Measurements from ENCODE around the gene UBE2G1.

The UBE2G1 gene

DNA sequence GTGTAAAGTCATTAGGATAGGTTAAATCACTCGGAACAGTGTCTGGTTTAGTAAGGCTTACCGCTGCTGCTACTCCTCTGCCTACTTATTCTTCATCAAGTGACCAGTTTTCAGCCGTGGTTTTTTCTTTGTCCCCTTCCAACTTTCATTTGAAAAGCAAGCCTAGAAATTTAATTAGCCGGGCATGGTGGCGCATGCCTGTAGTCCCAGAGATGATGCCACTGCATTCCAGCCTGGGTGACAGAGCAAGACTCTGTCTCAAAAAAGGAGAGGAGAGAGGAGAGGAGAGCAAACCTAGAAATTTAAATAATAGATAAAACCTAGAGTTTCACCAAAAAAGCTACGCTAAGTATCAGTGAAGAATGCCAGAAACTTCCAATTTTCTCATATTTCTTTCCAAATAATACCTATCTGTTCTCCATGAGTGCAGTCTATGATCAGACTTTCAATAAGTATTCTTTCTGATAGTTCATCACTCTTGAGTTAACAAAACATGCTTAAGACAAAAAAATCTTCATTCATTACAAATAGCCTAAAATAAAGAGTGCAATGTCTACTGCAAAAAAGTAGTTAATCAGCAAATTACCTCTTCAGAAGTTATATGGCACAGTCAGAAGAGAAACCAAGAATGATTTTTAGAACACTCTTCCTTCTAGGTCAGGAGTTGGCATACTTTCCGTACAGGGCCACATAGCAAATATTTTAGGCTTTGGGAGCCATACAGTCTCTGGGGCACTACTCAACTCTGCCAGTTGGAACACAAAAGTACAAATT is 117.8 kb downstream of the UBE2G1 start:
- DNase-seq (ENCODE audit: low read depth, low spot score): no peak

DNA sequence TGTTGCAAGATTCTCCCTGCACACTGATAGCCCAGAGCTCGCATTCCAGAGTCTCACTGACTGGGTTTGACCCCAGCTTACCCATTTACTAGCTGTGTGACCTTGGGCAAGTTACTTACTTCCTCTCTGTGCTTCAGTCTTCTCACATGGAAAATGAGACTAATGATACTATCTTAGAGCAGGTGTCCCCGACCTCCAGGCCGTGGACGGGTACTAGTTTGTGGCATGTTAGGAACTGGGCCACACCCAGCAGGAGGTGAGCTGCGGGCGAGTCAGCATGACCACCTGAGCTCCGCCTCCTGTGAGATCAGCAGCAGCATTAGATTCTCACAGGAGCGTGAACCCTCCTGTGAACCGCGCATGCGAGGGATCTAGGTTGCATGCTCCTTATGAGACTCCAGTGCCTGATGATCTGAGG is 118.5 kb downstream of the UBE2G1 start:
- DNase-seq (ENCODE audit: low read depth, low spot score): peak; percentile 78

DNA sequence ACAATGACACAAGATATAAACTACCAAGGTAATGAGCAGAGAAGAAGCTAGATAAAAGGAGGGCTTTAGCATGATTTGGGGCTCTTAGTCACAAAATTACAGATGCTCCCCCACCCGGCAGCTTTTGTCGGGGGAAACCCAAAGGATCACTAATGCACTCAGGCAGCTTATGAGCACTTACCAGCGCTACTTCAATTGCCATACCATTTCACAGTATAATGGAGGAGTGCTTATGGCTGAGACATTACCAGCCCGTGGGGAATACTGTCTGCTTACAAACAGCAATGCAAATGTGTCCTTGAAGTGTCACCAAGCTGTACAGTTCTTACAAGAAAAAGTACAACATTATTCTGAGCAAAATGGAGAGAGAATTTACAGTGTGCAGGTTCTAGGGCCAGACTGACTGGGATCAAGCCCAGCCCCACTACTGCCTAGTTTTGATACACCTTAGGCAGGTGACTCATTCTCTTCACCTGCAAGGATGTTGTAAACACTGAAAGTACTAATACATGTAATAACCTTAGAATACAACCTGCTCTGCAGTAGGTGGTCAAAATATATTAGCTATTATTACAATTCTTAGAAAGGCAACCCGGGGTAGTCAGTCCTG is 119.0 kb downstream of the UBE2G1 start:
- no peak for DNase-seq (ENCODE audit: low read depth, low spot score)

DNA sequence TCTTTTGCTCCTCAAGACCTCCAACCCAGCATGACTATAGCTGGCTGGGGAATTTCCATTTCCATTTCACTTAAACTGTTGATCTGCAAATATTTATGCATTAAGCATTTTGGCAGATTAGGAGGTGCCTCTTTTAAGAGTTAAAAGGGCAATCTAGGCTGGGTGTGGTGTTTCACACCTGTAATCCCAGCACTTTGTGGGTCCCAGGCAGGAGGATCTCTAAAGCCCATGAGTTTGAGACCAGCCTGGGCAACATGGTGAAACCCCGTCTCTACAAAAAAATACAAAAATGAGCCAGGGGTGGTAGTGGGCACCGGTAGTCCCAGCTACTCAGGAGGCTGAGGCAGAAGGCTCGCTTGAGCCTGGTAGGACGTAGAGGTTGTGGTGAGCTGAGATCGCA is 119.8 kb downstream of the UBE2G1 start:
- no peak for DNase-seq (ENCODE audit: low read depth, low spot score)

DNA sequence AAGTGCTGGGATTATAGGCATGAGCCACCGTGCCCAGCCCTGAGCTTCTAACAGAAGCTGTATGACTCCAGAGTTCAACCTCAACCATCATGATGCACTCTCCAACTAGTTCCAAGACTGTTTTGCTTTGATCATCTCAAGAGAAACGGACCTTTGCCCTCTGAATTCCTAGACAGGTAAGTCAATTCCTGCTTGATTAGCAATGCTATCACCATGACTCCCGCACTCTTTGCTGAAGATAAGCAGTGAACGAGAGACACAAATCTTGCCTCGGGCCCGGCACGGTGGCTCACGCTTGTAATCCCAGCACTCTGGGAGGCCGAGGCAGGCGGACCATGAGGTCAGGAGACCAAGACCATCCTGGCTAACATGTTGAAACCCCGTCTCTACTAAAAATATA is 124.9 kb downstream of the UBE2G1 start:
- no peak for DNase-seq (ENCODE audit: low read depth, low spot score)

DNA sequence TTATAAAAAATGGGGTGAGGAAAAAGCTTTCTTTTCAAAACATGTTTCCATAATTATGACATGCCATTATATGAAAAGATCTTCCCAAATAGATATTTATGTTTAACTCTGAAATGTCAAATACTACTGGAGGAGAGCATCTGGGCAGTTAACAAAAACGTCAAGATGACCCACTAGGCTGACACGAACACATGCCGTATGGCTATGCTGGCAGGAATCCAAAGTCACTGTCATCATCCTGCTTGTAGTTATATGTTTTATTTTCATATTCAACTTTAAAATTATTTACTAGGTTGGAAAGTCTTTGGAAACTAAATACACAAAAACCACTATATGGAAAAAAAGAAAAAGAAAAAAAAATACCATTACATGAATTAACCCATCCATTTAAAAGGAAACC is 130.0 kb downstream of the UBE2G1 start:
- DNase-seq (ENCODE audit: low read depth, low spot score): no peak

DNA sequence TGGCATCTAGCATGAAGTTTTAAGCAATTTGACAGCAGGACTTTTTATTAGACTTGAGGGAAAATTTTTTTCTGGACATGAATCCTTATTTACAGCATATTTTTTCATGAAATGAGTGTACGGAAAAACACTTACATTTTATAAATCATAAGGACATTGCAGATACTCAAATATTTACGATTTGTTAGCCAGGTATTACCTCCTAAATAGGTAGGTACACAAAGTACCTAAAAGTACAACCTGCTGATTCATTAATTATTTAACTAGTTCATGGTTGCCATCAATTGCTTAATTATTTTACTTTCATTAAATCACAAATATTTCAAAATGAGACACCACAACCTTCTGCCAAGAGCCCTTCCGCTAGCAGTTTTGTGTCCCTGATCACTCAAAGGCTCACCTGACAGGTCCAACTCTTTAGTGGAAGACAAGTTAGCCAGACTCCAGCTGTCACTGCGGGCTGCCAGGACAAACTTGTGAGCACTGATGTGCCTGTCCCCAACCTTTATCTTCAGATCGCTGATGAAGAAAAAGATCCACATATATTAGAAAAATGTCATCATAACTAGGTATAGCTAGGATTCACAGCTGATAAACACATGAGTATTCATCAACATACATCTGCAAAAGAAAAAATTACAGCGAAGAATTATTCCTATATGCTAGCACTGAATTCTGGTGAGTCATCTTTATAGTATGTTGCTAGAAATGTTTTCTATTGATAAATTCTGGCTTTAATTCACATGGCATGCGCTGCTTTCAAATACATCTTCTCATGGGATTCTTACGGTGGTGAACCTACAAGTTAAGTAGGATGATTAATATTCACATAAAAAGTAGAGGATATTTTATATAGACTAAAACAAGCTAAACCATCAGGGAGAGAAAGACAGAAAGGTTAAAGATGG is 130.8 kb downstream of the UBE2G1 start:
- DNase-seq (ENCODE audit: low read depth, low spot score): no peak

DNA sequence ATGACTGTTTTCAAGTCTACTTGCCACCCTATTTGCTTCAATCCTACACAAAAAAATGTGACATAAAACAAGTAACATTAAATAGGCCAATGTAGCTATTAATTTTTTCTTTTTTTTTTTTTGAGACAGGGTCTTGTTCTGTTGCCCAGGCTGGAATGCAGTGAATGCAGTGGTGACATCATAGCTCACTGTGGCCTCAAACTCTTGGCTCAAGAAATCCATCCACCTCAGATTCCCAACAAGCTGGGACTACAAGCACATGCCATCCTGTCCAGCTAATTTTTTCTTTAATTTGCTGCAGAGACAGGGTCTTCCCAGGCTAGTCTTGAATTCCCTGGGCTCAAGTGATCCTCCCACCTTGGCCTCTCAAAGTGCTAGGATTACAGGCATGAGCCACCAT is 132.1 kb downstream of the UBE2G1 start:
- DNase-seq (ENCODE audit: low read depth, low spot score): no peak

DNA sequence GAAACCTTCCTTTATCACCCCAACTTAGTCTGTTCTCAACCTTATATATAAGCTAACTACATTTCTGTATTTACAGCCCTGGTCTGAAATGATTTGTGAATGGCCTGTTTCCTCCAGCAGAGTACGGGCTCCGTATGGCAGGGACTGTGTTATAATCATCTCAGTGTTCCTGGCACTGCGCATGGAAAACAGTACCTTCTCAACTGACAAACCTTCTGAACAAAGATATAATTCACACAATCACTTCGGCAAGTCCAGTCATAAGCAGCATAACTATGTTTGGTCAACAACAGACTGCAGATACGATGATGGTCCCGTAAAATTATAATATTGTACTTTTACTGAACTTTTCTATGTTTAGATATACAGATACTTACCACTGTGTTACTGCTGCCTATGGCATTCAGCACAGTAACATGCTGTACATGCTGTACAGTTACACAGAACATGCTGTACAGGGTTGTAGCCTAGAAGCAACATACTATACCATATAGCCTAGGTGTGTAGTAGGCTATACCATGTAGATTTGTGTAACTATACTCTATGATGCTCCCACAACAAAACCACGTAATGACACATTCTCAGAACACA is 132.7 kb downstream of the UBE2G1 start:
- no peak for DNase-seq (ENCODE audit: low read depth, low spot score)

DNA sequence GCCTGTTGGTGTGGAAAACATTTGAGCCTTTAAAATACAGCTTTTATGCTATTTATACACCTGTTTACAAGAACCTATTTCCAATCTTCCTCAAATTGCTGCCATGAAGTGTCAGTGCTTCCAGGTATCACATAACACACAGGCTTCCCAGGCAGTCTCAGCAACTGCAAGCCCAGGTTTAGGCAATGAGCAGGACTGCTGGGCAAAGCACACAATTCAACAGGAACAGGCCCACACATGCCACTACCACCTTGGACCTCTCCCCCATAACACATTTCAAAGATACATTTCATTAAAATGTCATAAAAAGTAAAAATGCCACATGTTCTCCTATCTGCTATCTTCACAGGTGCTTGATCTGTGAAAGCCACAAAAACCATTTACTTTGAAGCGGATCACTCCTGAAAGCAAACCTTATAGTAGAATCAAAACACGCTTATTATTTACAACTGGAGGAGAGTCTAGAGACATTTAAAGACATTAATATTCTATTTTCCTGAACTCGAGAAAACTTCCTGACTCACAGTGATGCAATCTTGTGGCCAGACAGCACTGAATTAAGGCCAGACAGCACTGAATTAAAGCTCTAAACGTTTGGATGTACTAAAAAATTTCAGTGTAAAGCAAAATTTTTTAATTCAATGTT is 134.2 kb downstream of the UBE2G1 start:
- DNase-seq (ENCODE audit: low read depth, low spot score): no peak

DNA sequence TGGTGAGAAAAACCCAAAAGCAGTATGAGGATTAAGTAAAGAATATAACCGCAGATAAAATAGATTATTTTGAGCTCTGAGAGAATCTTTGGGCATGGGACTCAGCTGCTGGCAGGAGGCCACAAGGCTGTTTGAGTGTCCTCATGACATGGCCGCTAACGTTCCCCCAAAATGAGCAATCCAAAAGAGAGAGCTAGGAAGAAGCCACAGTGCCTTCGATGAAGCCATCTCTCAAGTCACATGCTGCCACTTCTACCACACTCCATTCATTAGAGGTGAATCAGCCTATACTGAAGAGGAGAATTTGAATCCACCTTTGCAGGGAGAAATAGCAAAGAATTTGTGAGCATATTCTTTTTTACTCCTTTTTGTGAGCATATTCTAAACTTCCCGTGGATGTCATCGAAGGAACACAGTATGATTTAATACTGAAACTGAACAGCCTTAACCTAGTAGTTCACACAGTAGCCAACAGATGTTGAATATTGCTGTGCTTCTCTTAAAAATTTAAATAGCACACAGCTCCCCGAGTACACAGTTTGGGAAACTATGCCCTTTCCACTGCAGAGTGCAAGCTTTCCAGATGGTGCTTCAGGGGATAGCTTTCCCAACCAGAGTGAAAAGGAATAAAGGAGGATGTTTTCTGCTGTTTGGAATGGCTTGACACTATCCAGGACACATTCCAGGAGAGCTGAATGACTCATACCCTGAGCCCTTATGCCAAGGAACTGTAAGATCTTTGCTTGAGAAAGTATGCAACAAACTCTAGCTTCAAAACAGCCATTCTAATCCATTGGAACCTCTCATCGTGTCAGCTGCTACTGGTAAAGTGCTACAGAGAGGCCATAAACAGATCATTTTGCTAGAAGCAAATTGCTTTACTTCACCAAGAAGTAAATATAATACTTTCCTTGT is 136.6 kb downstream of the UBE2G1 start:
- peak; percentile 88 for DNase-seq (ENCODE audit: low read depth, low spot score)

DNA sequence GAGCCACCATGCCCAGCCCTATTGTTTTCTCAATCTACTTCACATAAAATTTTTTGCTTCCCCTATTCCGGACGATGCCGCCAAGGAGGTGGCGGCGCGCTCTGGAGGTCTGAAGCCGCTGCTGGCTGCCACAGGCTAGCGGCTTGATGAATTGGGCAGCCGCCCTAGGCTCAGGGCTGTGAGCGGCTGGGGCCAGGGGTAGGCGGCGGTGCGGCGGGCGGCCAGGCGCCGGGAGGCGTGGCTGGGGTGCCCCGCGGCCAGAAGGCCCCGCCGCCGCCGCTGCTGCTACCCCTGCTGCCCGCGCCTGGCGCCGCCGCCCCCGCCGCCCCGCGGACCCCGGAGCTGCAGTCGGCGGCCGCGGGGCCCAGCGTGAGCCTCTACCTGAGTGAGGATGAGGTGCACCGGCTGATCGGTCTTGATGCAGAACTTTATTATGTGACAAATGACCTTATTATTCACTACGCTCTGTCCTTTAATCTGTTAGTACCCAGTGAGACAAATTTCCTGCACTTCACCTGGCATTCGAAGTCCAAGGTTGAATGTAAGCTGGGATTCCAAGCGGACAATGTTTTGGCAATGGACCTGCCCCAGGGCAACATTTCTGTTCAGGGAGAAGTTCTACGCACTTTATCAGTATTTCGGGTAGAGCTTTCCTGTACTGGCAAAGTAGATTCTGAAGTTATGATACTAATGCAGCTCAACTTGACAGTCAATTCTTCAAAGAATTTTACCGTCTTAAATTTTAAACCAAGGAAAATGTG is 144.4 kb downstream of the UBE2G1 start:
- no peak for DNase-seq (ENCODE audit: low read depth, low spot score)

DNA sequence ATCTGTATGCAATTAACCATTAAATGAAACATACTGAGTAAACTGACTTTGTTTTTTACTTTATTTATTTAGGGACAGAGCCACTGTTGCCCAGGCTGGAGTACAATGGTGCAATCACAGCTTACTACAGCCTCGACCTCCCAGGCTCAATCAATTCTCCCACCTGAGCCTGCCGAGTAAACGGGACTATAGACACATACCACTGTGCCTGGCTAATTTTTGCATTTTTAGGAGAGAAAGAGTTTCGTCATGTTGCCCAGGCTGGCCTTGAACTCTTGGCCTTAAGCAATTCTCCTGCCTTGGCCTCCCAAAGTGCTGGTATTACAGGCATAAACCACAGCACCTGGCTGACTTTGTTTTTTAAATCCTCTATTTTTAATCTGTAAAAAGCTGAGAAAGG is 145.3 kb downstream of the UBE2G1 start:
- DNase-seq (ENCODE audit: low read depth, low spot score): no peak

DNA sequence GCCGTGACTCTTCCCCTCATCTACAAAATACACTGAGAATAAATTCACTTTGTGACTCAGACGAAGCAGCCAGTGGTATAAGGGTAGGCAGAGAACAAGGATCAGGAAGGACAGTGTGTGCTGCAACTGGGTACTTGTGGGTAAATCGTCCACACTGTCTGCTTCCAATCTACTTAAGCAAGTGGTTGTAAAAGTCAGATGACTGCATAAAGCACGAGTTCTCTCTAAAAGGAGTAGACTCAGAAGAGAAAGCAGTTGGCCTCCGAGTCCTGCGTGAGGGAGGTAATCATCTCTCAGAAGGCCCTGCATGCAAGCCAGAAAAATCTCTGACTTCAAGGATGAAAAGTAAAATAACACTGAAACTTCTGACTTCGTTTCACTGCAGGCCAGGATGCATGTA is 145.8 kb downstream of the UBE2G1 start:
- DNase-seq (ENCODE audit: low read depth, low spot score): no peak
